HG02943 (cell line): ENCODE measurements around the gene ZDHHC16.
"Not testable (repeated sequence)": the region's sequence is repeated elsewhere in the genome, so short reads cannot be mapped to it uniquely, and the experiment has no call there.

Experiments used
- ATAC-seq: cut with Tn5 transposase; IDR thresholded peaks from one replicate; pipeline ENCODE4 v1.9.1; 2021; ENCODE audit warnings: mild to moderate bottlenecking, low read depth, moderate library complexity; ENCODE audit not compliant: unreplicated experiment

ZDHHC16 gene

GRCh38 chr10:97475936-97476594, 30.1 kb downstream of the ZDHHC16 start:
- no peak for ATAC-seq

GRCh38 chr10:97479410-97479809, 33.4 kb downstream of the ZDHHC16 start:
- ATAC-seq: not testable (repeated sequence)

- no peak for ATAC-seq
Observed at GRCh38 chr10:97479939-97480338, 34.0 kb downstream of the ZDHHC16 start.

- ATAC-seq: no peak
Observed at GRCh38 chr10:97481071-97481470, 35.1 kb downstream of the ZDHHC16 start.

- ATAC-seq: no peak
Observed at GRCh38 chr10:97482381-97482780, 36.4 kb downstream of the ZDHHC16 start.

- ATAC-seq: no peak
Observed at GRCh38 chr10:97483506-97483905, 37.5 kb downstream of the ZDHHC16 start.

GRCh38 chr10:97483921-97484320, 37.9 kb downstream of the ZDHHC16 start:
- no peak for ATAC-seq

- no peak for ATAC-seq
Observed at GRCh38 chr10:97485647-97486281, 39.8 kb downstream of the ZDHHC16 start.

GRCh38 chr10:97490592-97490991, 44.6 kb downstream of the ZDHHC16 start:
- no peak for ATAC-seq

- no peak for ATAC-seq
Observed at GRCh38 chr10:97494151-97494550, 48.2 kb downstream of the ZDHHC16 start.

GRCh38 chr10:97494863-97495506, 49.0 kb downstream of the ZDHHC16 start:
- no peak for ATAC-seq

GRCh38 chr10:97497572-97498075, 51.6 kb downstream of the ZDHHC16 start:
- no peak for ATAC-seq

- ATAC-seq: peak; percentile 92
Observed at GRCh38 chr10:97498076-97498840, 52.3 kb downstream of the ZDHHC16 start, which contains the start of gene MMS19. TSS of gene MMS19 (minus strand) at chr10:97498422. CDS start at chr10:97498384, 38 bp downstream.

- ATAC-seq: peak; percentile 6
Observed at GRCh38 chr10:97498841-97499560, 53.0 kb downstream of the ZDHHC16 start, which contains the start of gene UBTD1. TSS of gene UBTD1 (plus strand) at chr10:97498924. CDS start at chr10:97499204, 280 bp downstream.

- ATAC-seq: no peak
Observed at GRCh38 chr10:97499561-97500296, 53.8 kb downstream of the ZDHHC16 start.

- ATAC-seq: no peak
Observed at GRCh38 chr10:97500297-97500575, 54.3 kb downstream of the ZDHHC16 start.

- ATAC-seq: no peak
Observed at GRCh38 chr10:97502916-97503315, 56.9 kb downstream of the ZDHHC16 start.

GRCh38 chr10:97503406-97503805, 57.4 kb downstream of the ZDHHC16 start:
- ATAC-seq: no peak

- ATAC-seq: no peak
Observed at GRCh38 chr10:97505152-97505551, 59.2 kb downstream of the ZDHHC16 start.
